Neural cell (in vitro differentiated cells): ENCODE data around the gene CDKN2AIP. TPM values are rescaled to one million over a fixed set of nuclear protein-coding genes. Genes with fewer than 3 reads are reported as not detected.

Source experiments
- H2AFZ ChIP-seq: fragments of 200-600, 300-800 bp; sonication (generic), shearing (Covaris generic); 2 replicates; pipeline ENCODE4 v1.6.0; 2014; ENCODE audit warnings: low read depth, mild to moderate bottlenecking, antibody characterized with exemption, low read length, moderate library complexity
- H3F3A ChIP-seq: fragments of 200-600 bp; shearing (Covaris generic); 2 replicates; pipeline ENCODE4 v1.6.1; 2016; ENCODE audit warnings: mild to moderate bottlenecking, moderate library complexity, mixed read lengths, antibody characterized with exemption, low read length; ENCODE audit not compliant: insufficient read depth, poor library complexity, severe bottlenecking
- H3K27ac ChIP-seq: fragments of 200-600, 300-800 bp; sonication (generic), shearing (Covaris generic); 2 replicates; pipeline ENCODE4 v1.5.1; 2014; ENCODE audit warnings: mild to moderate bottlenecking, low read length, moderate library complexity
- H3K27me3 ChIP-seq: fragments of 300-800, 200-600 bp; sonication (generic), shearing (Covaris generic); 2 replicates; pipeline ENCODE4 v1.6.0; 2014; ENCODE audit warnings: mild to moderate bottlenecking, low read depth, low read length, moderate library complexity; ENCODE audit not compliant: insufficient read depth
- H3K36me3 ChIP-seq: fragments of 300-800, 200-600 bp; sonication (generic), shearing (Covaris generic); 2 replicates; pipeline ENCODE4 v1.5.1; 2014; ENCODE audit warnings: mild to moderate bottlenecking, antibody characterized with exemption, low read length, moderate library complexity; ENCODE audit not compliant: insufficient read depth
- H3K4me2 ChIP-seq: fragments of 300-800, 200-600 bp; sonication (generic), shearing (Covaris generic); 2 replicates; pipeline ENCODE4 v1.6.0; 2014; ENCODE audit warnings: mild to moderate bottlenecking, low read length
- H3K4me3 ChIP-seq: fragments of 300-800, 200-600 bp; sonication (generic), shearing (Covaris generic); 2 replicates; pipeline ENCODE4 v1.5.1; 2014; ENCODE audit warnings: mild to moderate bottlenecking, low read length, moderate library complexity
- H3K79me2 ChIP-seq: fragments of 200-600 bp; shearing (Covaris generic); replicated peaks from 2 replicates; pipeline ENCODE4 v1.6.0; 2014; ENCODE audit warnings: mild to moderate bottlenecking, low read length, moderate library complexity; ENCODE audit not compliant: insufficient read depth
- H3K9ac ChIP-seq: fragments of 300-800, 200-600 bp; sonication (generic), shearing (Covaris generic); 2 replicates; pipeline ENCODE4 v1.6.1; 2016; ENCODE audit warnings: mild to moderate bottlenecking, low read length, mixed read lengths
- H3K9me2 ChIP-seq: fragments of 200-600 bp; shearing (Covaris generic); 2 replicates; pipeline ENCODE4 v1.6.1; 2016; ENCODE audit warnings: mild to moderate bottlenecking, low read length, mixed read lengths; ENCODE audit not compliant: insufficient read depth
- H3K9me3 ChIP-seq: fragments of 200-600, 300-800 bp; sonication (generic), shearing (Covaris generic); 2 replicates; pipeline ENCODE4 v1.6.1; 2016; ENCODE audit warnings: mild to moderate bottlenecking, mixed run types, low read length, moderate library complexity, mixed read lengths
- H4K20me1 ChIP-seq: fragments of 200-600 bp; shearing (Covaris generic); 2 replicates; pipeline ENCODE4 v1.6.1; 2016; ENCODE audit warnings: mild to moderate bottlenecking, mixed run types; ENCODE audit not compliant: insufficient read depth
- CTCF ChIP-seq: fragments of 450-650 bp; IDR thresholded peaks from 2 replicates; pipeline ENCODE4 v1.5.1; 2014; ENCODE audit warnings: antibody characterized with exemption, mild to moderate bottlenecking, moderate library complexity; ENCODE audit not compliant: poor library complexity, severe bottlenecking
- EP300 ChIP-seq: fragments of 450-650 bp; conservative IDR thresholded peaks from 2 replicates; pipeline ENCODE4 v1.6.1; 2014; ENCODE audit warnings: antibody characterized with exemption, mild to moderate bottlenecking, moderate library complexity; ENCODE audit not compliant: poor library complexity, severe bottlenecking
- EZH2 ChIP-seq: fragments of 200-600, 300-800 bp; shearing (Covaris generic), sonication (generic); IDR thresholded peaks from 2 replicates; pipeline ENCODE4 v1.6.1; 2014; ENCODE audit warnings: antibody characterized with exemption, low read length, borderline replicate concordance, mild to moderate bottlenecking; ENCODE audit not compliant: insufficient read depth, poor library complexity, severe bottlenecking
- MXI1 ChIP-seq: fragments of 450-650 bp; conservative IDR thresholded peaks from 2 replicates; pipeline ENCODE4 v1.6.1; 2014; ENCODE audit warnings: antibody characterized with exemption, mild to moderate bottlenecking; ENCODE audit not compliant: poor library complexity, severe bottlenecking
- POLR2AphosphoS5 ChIP-seq: IDR thresholded peaks from 2 replicates; pipeline ENCODE4 v1.6.1; 2012
- RAD21 ChIP-seq: fragments of 450-650 bp; conservative IDR thresholded peaks from 2 replicates; pipeline ENCODE4 v1.6.1; 2014; ENCODE audit warnings: antibody characterized with exemption, mild to moderate bottlenecking, moderate library complexity
- REST ChIP-seq: IDR thresholded peaks from 2 replicates; pipeline ENCODE4 v1.6.1; 2012; ENCODE audit warnings: borderline replicate concordance
- SMC3 ChIP-seq: fragments of 450-650 bp; conservative IDR thresholded peaks from 2 replicates; pipeline ENCODE4 v1.6.1; 2014; ENCODE audit warnings: antibody characterized with exemption, mild to moderate bottlenecking, moderate library complexity; ENCODE audit not compliant: poor library complexity
- TAF1 ChIP-seq: IDR thresholded peaks from 2 replicates; pipeline ENCODE4 v1.6.1; 2012; ENCODE audit warnings: low read depth
- polyA plus RNA-seq: library from polyadenylated mRNA; depleted of rRNA; stranded (reverse); fragments of >200 nt; gene quantifications from 2 replicates; pipeline ENCODE4 v1.2.3, GENCODE V29; 2014

CDKN2AIP gene
- polyA plus RNA-seq, 1 donor from 2014 or later = 58.9 TPM

DNA sequence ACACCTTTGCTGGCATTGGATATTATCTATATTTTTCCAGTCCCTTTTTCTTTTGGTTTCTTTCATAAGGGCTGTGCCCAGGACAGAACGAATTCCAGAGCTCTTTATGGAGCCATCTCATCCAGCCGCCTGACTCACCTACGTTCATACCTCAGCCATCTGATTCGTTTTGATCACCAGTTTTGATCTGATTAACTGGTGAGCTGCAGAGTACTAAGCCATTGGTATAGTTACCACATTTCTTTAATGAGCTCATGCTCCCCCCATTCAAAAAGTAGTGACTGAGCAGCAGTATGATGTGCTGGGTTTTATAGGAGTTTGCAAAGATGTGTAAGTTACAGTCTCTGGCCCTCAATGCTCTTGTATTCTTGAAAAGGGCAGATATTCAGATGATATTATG is 43.0 kb upstream of the CDKN2AIP start:
- Histone ChIP-seq H4K20me1 (no peaks in the 10 kb centered on the region), H3K4me2 (no peak overlapping the region), H3K9ac (no peak overlapping the region), H3K4me3 (no peak overlapping the region), H3K9me2 (no peaks in the 10 kb centered on the region), H3K36me3 (no peaks in the 10 kb centered on the region), H3K79me2 (no peaks in the 10 kb centered on the region), H3K9me3 (no peaks in the 10 kb centered on the region), H3K27ac (no peak overlapping the region), H3F3A (no peaks in the 10 kb centered on the region), H3K27me3 (peaks cover 14% of the 10 kb centered on the region), H2AFZ (no peak overlapping the region)
- TF ChIP-seq EZH2 (no peak), MXI1 (no peak), EP300 (no peak), CTCF (no peak), REST (no peak), SMC3 (no peak), TAF1 (no peak), POLR2AphosphoS5 (no peak), RAD21 (no peak)

GRCh38 chr4:183402771-183403170 is 41.7 kb upstream of the CDKN2AIP start:
- H3K4me3 ChIP-seq = no peak overlapping the region
- no peaks in the 10 kb centered on the region for H3F3A ChIP-seq
- no peaks in the 10 kb centered on the region for H3K36me3 ChIP-seq
- no peak overlapping the region for H3K4me2 ChIP-seq
- TF ChIP-seq MXI1 = no peak
- H3K9ac ChIP-seq = no peak overlapping the region
- peaks cover 4% of the 10 kb centered on the region for H3K79me2 ChIP-seq
- no peaks in the 10 kb centered on the region for H4K20me1 ChIP-seq
- H2AFZ ChIP-seq = no peak overlapping the region
- no peaks in the 10 kb centered on the region for H3K9me2 ChIP-seq
- H3K9me3 ChIP-seq = no peaks in the 10 kb centered on the region
- peaks cover 13% of the 10 kb centered on the region for H3K27me3 ChIP-seq
- no peak overlapping the region for H3K27ac ChIP-seq

- Histone ChIP-seq H3K27me3 (peaks cover 8% of the 10 kb centered on the region), H3K79me2 (peaks cover 9% of the 10 kb centered on the region), H3F3A (no peaks in the 10 kb centered on the region), H3K4me2 (no peak overlapping the region), H3K9me2 (no peaks in the 10 kb centered on the region), H3K9ac (no peak overlapping the region), H3K36me3 (no peaks in the 10 kb centered on the region), H3K27ac (no peak overlapping the region), H3K9me3 (no peaks in the 10 kb centered on the region), H2AFZ (no peak overlapping the region), H4K20me1 (no peaks in the 10 kb centered on the region), H3K4me3 (no peak overlapping the region)
- TF ChIP-seq RAD21 (no peak), TAF1 (no peak), CTCF (no peak), EZH2 (no peak), SMC3 (no peak), MXI1 (no peak), REST (no peak), EP300 (no peak), POLR2AphosphoS5 (no peak)
Observed at GRCh38 chr4:183403486-183403885, 41.0 kb upstream of the CDKN2AIP start.
